ENCODE results near the gene EXOC6B. TPM values are rescaled to one million over a fixed set of nuclear protein-coding genes. Genes with fewer than 3 reads are reported as not detected.

The EXOC6B gene
- total RNA-seq, 4 donors from 2014 or later: 14.1 to 107 (median 38.5) TPM

DNA sequence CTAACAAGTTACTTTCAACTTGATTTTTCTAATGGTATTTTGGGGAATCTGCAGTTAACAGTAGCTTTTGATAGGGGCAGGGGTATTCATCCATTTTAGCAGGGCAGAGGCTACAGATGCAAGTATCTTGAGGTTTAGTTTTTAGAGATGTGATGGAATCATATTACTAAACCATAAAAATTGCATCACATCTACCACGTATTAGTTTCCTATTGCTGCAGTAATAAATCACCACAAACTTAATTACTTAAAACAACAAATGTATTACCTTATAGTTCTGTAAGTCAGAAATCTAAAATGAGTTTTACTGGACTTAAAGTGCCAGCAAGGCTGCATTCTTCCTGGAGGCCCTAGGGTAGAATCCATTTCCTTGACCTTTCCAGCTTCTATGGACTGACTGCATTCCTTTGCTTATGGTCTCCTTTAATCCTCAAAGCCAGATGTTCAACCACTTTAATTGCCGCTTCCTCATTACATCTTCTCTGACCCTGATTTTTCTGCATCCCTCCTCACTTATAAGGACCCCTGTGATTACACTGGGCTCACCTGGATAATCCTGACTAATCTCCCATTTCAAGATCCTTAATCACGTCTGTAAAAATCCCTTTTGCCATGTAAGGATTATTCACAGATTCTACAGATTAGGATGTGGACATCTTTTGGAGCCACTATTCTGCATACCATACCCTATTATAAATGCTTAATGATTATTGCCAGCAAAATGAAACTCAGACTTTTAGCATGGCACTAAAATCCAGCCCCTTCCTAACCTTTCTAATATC is 21.9 kb upstream of the EXOC6B start:
- Histone ChIP-seq H3K27ac (no peak overlapping the region), H3K27me3 (no peaks in the 10 kb centered on the region), H3K4me3 (no peak overlapping the region), H3K4me1 (no peaks in the 10 kb centered on the region), H3K9me3 (no peaks in the 10 kb centered on the region), H3K36me3 (no peaks in the 10 kb centered on the region)
- no peak for TF ChIP-seq POLR2A (IDR thresholded peaks at IDR 0.05)
- TF ChIP-seq, protein P1, sequence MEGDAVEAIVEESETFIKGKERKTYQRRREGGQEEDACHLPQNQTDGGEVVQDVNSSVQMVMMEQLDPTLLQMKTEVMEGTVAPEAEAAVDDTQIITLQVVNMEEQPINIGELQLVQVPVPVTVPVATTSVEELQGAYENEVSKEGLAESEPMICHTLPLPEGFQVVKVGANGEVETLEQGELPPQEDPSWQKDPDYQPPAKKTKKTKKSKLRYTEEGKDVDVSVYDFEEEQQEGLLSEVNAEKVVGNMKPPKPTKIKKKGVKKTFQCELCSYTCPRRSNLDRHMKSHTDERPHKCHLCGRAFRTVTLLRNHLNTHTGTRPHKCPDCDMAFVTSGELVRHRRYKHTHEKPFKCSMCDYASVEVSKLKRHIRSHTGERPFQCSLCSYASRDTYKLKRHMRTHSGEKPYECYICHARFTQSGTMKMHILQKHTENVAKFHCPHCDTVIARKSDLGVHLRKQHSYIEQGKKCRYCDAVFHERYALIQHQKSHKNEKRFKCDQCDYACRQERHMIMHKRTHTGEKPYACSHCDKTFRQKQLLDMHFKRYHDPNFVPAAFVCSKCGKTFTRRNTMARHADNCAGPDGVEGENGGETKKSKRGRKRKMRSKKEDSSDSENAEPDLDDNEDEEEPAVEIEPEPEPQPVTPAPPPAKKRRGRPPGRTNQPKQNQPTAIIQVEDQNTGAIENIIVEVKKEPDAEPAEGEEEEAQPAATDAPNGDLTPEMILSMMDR (IDR thresholded peaks at IDR 0.05): no peak
- intact Hi-C loops (cut with DNase I; ENCODE audit: low total_unique reads): no loop called here
- no peak for DNase-seq

- TF ChIP-seq, protein P1 (IDR thresholded peaks at IDR 0.05): no peak
- no peak for TF ChIP-seq POLR2A (IDR thresholded peaks at IDR 0.05)
Observed at GRCh38 chr2:72846171-72847095, 20.6 kb upstream of the EXOC6B start.

DNA sequence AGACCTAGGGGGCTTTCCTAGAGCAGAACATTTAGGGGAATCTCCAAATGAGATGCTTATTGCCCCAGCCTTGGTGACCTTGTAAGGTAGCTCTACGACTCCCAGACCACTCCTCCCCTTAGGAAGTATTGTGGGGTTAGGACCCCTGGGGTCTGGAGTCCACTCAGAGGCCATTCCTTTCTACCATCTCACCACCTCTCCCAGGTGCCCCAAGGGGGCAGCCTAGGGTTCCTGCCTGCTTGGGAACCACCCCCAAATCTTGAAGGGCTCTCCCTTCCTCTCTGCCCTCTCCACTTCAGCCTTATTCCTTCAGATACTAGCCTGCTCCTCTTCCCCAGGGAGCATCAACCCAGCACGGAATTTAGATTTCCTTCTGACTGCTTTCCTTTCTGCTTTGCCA is 17.5 kb upstream of the EXOC6B start:
- Histone ChIP-seq H3K36me3 (no peaks in the 10 kb centered on the region), H3K27ac (no peak overlapping the region), H3K9me3 (no peaks in the 10 kb centered on the region), H3K27me3 (no peaks in the 10 kb centered on the region), H3K4me3 (no peak overlapping the region), H3K4me1 (no peaks in the 10 kb centered on the region)
- no peak for DNase-seq
- intact Hi-C loops (cut with DNase I; ENCODE audit: low total_unique reads): no loop called here
- no peak for TF ChIP-seq POLR2A (IDR thresholded peaks at IDR 0.05)
- TF ChIP-seq, protein P1 (IDR thresholded peaks at IDR 0.05): no peak

More at GRCh38 chr2:72846171-72847095, 20.6 kb upstream of the EXOC6B start:
- Histone ChIP-seq H3K4me3 (no peak overlapping the region), H3K9me3 (no peaks in the 10 kb centered on the region), H3K36me3 (no peaks in the 10 kb centered on the region), H3K27ac (no peak overlapping the region), H3K4me1 (no peaks in the 10 kb centered on the region), H3K27me3 (no peaks in the 10 kb centered on the region)
- intact Hi-C loops (cut with DNase I; ENCODE audit: low total_unique reads): no loop called here
- no peak for DNase-seq

- intact Hi-C loops (cut with DNase I; ENCODE audit: low total_unique reads): no loop called here
- Histone ChIP-seq H3K9me3 (no peaks in the 10 kb centered on the region), H3K4me1 (no peaks in the 10 kb centered on the region), H3K27me3 (no peaks in the 10 kb centered on the region), H3K27ac (no peak overlapping the region), H3K4me3 (no peak overlapping the region), H3K36me3 (no peaks in the 10 kb centered on the region)
- TF ChIP-seq, protein P1 (IDR thresholded peaks at IDR 0.05): no peak
- no peak for TF ChIP-seq POLR2A (IDR thresholded peaks at IDR 0.05)
- no peak for DNase-seq
Observed at GRCh38 chr2:72841462-72842125, 15.8 kb upstream of the EXOC6B start.
